ENCODE measurements around the gene MAML2.

DNA sequence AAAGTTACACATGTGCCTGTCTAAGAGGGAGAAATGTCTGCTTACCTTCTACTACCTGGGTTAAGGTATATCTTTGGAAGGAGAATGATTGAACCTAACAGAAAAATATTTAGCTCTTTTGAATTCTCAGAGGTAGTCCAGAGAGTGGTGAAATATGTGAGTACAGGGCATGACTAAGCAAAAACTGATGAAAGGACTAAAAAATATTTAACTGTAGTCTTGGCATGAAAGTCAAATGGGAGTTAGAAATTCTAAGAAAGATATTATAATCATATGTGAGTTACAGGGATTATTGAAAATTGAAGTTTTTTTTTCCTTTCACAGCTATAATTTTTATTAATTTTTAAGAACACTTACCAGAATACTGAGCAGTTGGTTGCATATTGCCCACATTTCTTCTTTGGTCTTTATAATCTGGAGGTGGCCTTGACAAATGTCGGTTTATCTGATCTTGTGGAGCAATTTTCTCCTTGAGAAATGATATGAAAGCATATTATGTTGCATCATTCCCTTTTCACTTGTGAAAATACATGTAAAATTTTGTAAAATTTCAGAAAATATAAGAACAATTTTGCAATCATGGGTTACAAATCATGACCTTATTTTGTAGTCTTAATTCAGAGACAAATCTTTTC, 357.7 kb downstream of the MAML2 start:
- TF ChIP-seq, protein P1, sequence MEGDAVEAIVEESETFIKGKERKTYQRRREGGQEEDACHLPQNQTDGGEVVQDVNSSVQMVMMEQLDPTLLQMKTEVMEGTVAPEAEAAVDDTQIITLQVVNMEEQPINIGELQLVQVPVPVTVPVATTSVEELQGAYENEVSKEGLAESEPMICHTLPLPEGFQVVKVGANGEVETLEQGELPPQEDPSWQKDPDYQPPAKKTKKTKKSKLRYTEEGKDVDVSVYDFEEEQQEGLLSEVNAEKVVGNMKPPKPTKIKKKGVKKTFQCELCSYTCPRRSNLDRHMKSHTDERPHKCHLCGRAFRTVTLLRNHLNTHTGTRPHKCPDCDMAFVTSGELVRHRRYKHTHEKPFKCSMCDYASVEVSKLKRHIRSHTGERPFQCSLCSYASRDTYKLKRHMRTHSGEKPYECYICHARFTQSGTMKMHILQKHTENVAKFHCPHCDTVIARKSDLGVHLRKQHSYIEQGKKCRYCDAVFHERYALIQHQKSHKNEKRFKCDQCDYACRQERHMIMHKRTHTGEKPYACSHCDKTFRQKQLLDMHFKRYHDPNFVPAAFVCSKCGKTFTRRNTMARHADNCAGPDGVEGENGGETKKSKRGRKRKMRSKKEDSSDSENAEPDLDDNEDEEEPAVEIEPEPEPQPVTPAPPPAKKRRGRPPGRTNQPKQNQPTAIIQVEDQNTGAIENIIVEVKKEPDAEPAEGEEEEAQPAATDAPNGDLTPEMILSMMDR (IDR thresholded peaks at IDR 0.05) = no peak
- no peak for TF ChIP-seq EZH2phosphoT487 (IDR thresholded peaks at IDR 0.05)
- no peak for TF ChIP-seq EZH2 (IDR thresholded peaks at IDR 0.05)

All from neural progenitor cell (in vitro differentiated cells).